Peyer's patch (tissue), 4 donors: ENCODE data around the gene ENTPD1. TPM values are rescaled to one million over a fixed set of nuclear protein-coding genes. Genes with fewer than 3 reads are reported as not detected.

Source experiments
- DNase-seq, 3 donors: peaks; one replicate each; pipeline ENCODE4 v3.0.0-alpha.2; 2017 to 2019
- H3K27ac ChIP-seq, 4 donors: fragments of 200-600 bp; sonication (generic); one replicate each; pipeline ENCODE4 v1.5.1; 2016 to 2019
- H3K27me3 ChIP-seq, 2 donors: fragments of 200-600 bp; sonication (generic); one replicate each; pipeline ENCODE4 v1.5.1; 2019
- H3K36me3 ChIP-seq, 3 donors: fragments of 200-600 bp; sonication (generic); one replicate each; pipeline ENCODE4 v1.5.1; 2016 to 2019
- H3K4me1 ChIP-seq, 4 donors: fragments of 200-600 bp; sonication (generic); one replicate each; pipeline ENCODE4 v1.5.1; 2016 to 2019
- H3K4me3 ChIP-seq, 4 donors: fragments of 200-600 bp; sonication (generic); 1 replicate in 3 of 4; 2 replicates in 1 of 4; pipeline ENCODE4 v1.5.1; 2016 to 2019; ENCODE audit warnings: mild to moderate bottlenecking in 1 of 4
- H3K9me3 ChIP-seq, 4 donors: fragments of 200-600 bp; sonication (generic); one replicate each; pipeline ENCODE4 v1.5.1; 2016 to 2019; ENCODE audit warnings: mild to moderate bottlenecking in 1 of 4
- POLR2A ChIP-seq, 2 donors: fragments of 450-650 bp; IDR thresholded peaks; one replicate each; pipeline ENCODE4 v1.5.1; 2017; ENCODE audit warnings: antibody characterized with exemption in 2 of 2, mild to moderate bottlenecking in 2 of 2, moderate library complexity in 2 of 2
- total RNA-seq, 4 donors: library from RNA; depleted of rRNA; stranded (reverse); fragments of >200 nt; gene quantifications; one replicate each; pipeline ENCODE4 v1.1.0, GENCODE V29; 2016
- TF ChIP-seq, protein P1 (sequence below), 6 experiments: fragments of 450-650 bp in 4 of 6; fragments of 200-600 bp in 2 of 6; sonication (generic) in 1 of 6; IDR thresholded peaks; one replicate each; pipeline ENCODE4 v1.5.1; 2017 to 2019; ENCODE audit warnings: antibody characterized with exemption in 6 of 6, mild to moderate bottlenecking in 3 of 6, moderate library complexity in 1 of 6

Gene ENTPD1
- total RNA-seq, 4 donors from 2014 or later = 5.8 to 73.4 (median 16.8) TPM

GRCh38 chr10:95813054-95813685, 57.2 kb downstream of the ENTPD1 start:
- DNase-seq = no peak
- TF ChIP-seq, protein P1, sequence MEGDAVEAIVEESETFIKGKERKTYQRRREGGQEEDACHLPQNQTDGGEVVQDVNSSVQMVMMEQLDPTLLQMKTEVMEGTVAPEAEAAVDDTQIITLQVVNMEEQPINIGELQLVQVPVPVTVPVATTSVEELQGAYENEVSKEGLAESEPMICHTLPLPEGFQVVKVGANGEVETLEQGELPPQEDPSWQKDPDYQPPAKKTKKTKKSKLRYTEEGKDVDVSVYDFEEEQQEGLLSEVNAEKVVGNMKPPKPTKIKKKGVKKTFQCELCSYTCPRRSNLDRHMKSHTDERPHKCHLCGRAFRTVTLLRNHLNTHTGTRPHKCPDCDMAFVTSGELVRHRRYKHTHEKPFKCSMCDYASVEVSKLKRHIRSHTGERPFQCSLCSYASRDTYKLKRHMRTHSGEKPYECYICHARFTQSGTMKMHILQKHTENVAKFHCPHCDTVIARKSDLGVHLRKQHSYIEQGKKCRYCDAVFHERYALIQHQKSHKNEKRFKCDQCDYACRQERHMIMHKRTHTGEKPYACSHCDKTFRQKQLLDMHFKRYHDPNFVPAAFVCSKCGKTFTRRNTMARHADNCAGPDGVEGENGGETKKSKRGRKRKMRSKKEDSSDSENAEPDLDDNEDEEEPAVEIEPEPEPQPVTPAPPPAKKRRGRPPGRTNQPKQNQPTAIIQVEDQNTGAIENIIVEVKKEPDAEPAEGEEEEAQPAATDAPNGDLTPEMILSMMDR (IDR thresholded peaks at IDR 0.05) = no peak
- TF ChIP-seq POLR2A (IDR thresholded peaks at IDR 0.05) = no peak
- no peak overlapping the region for H3K27ac ChIP-seq

GRCh38 chr10:95814011-95814727, 58.2 kb downstream of the ENTPD1 start:
- no peaks in the 10 kb centered on the region for H3K27me3 ChIP-seq
- TF ChIP-seq, protein P1 (IDR thresholded peaks at IDR 0.05) = no peak
- no peak for TF ChIP-seq POLR2A (IDR thresholded peaks at IDR 0.05)
- DNase-seq = no peak
- peak overlapping the region in 3 of 4 donors; percentile 11 to 20 (median 15) for H3K27ac ChIP-seq
- H3K36me3 ChIP-seq = no peaks in the 10 kb centered on the region
- no peaks in the 10 kb centered on the region for H3K9me3 ChIP-seq
- H3K4me3 ChIP-seq = no peak overlapping the region
- H3K4me1 ChIP-seq = peaks cover 0 to 8% (median 2%) of the 10 kb centered on the region in 4 donors

More at GRCh38 chr10:95813054-95813685, 57.2 kb downstream of the ENTPD1 start:
- H3K4me1 ChIP-seq = peaks cover 0 to 8% (median 2%) of the 10 kb centered on the region in 4 donors
- no peaks in the 10 kb centered on the region for H3K27me3 ChIP-seq
- no peaks in the 10 kb centered on the region for H3K9me3 ChIP-seq
- H3K4me3 ChIP-seq = no peak overlapping the region
- H3K36me3 ChIP-seq = no peaks in the 10 kb centered on the region

- no peak overlapping the region for H3K4me3 ChIP-seq
- no peak for DNase-seq
- no peaks in the 10 kb centered on the region for H3K36me3 ChIP-seq
- TF ChIP-seq POLR2A (IDR thresholded peaks at IDR 0.05) = no peak
- TF ChIP-seq, protein P1 (IDR thresholded peaks at IDR 0.05) = no peak
- H3K9me3 ChIP-seq = no peaks in the 10 kb centered on the region
- H3K27ac ChIP-seq = no peak overlapping the region
- H3K27me3 ChIP-seq = no peaks in the 10 kb centered on the region
- H3K4me1 ChIP-seq = peaks cover 0 to 14% (median 2%) of the 10 kb centered on the region in 4 donors
Observed at GRCh38 chr10:95815133-95815532, 59.2 kb downstream of the ENTPD1 start.

GRCh38 chr10:95815701-95816240, 59.8 kb downstream of the ENTPD1 start:
- DNase-seq = no peak
- Histone ChIP-seq H3K27ac (no peak overlapping the region), H3K36me3 (no peaks in the 10 kb centered on the region), H3K9me3 (no peaks in the 10 kb centered on the region), H3K27me3 (no peaks in the 10 kb centered on the region), H3K4me1 (peaks cover 0 to 17% (median 2%) of the 10 kb centered on the region in 4 donors), H3K4me3 (no peak overlapping the region)
- TF ChIP-seq POLR2A (IDR thresholded peaks at IDR 0.05) = no peak
- TF ChIP-seq, protein P1 (IDR thresholded peaks at IDR 0.05) = no peak

GRCh38 chr10:95818010-95818409, 62.0 kb downstream of the ENTPD1 start:
- Histone ChIP-seq H3K4me1 (peaks cover 0 to 19% (median 2%) of the 10 kb centered on the region in 4 donors), H3K27me3 (no peaks in the 10 kb centered on the region), H3K36me3 (no peaks in the 10 kb centered on the region), H3K9me3 (no peaks in the 10 kb centered on the region), H3K4me3 (no peak overlapping the region), H3K27ac (no peak overlapping the region)
- no peak for DNase-seq
- TF ChIP-seq, protein P1 (IDR thresholded peaks at IDR 0.05) = no peak
- no peak for TF ChIP-seq POLR2A (IDR thresholded peaks at IDR 0.05)
